WI38 (cell line): ENCODE results near the gene LAMA4.

Experiments used
- H3K4me3 ChIP-seq: 2 replicates; pipeline ENCODE4 v1.5.1; 2011; ENCODE audit warnings: low read depth, mild to moderate bottlenecking, control low read depth, low read length
- CTCF ChIP-seq: IDR thresholded peaks from 2 replicates; pipeline ENCODE4 v1.5.1; 2012; ENCODE audit warnings: low read depth, mild to moderate bottlenecking, control low read depth, low read length

The LAMA4 gene

GRCh38 chr6:112272799-112273198 lies 18.4 kb upstream of the LAMA4 start:
- H3K4me3 ChIP-seq: no peak overlapping the region
- TF ChIP-seq CTCF: no peak

- H3K4me3 ChIP-seq: no peak overlapping the region
- TF ChIP-seq CTCF: no peak
Measured at GRCh38 chr6:112270756-112271155, 16.4 kb upstream of the LAMA4 start.

GRCh38 chr6:112269979-112270566 lies 15.7 kb upstream of the LAMA4 start:
- no peak for TF ChIP-seq CTCF
- no peak overlapping the region for H3K4me3 ChIP-seq

GRCh38 chr6:112269114-112269513 lies 14.7 kb upstream of the LAMA4 start:
- no peak for TF ChIP-seq CTCF
- no peak overlapping the region for H3K4me3 ChIP-seq

- no peak for TF ChIP-seq CTCF
- H3K4me3 ChIP-seq: no peak overlapping the region
Measured at GRCh38 chr6:112268654-112269053, 14.3 kb upstream of the LAMA4 start.

- no peak overlapping the region for H3K4me3 ChIP-seq
- no peak for TF ChIP-seq CTCF
Measured at GRCh38 chr6:112268019-112268418, 13.7 kb upstream of the LAMA4 start.

- H3K4me3 ChIP-seq: no peak overlapping the region
- no peak for TF ChIP-seq CTCF
Measured at GRCh38 chr6:112266331-112266730, 12.0 kb upstream of the LAMA4 start.
